ENCODE results near the gene PRKN.

The PRKN gene

GRCh38 chr6:161389756-161390155 lies 1337.8 kb downstream of the PRKN start:
- DNase-seq, result no peak

GRCh38 chr6:161383951-161384350 lies 1343.6 kb downstream of the PRKN start:
- DNase-seq, result no peak

DNA sequence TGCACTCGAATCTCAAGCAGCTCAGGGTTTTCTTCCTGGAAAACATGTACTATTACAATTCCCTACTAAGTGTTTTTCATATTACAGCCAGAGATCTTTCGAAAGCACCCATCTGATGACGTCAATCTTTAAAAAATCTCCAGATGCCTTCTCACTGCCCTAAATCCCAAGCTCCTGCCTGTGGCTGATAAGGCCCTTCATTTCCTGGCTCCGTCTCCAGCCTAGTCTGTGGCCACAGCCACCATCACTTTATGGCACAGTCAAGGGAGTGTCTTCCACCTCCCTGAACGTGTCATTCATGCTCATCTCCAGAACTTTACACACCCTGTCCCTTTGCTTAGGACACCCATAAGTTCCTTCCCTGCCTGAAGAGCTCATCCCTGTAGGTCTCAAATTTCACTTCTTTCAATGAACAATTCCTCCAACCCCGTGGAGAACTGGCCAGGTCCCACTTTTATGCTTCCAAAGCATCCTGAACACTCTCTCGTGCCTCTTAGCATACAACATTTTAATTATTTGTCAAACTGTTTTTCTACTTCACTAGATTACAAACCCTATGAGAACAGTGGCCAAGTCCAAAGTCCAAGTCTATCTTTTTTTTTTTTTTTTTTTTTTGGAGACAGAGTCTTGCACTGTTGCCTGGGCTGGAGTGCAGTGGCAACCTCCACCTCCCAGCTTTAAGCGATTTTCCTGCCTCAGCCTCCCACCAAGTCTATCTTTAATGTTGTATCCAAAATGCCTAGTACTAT lies 1347.6 kb downstream of the PRKN start:
- DNase-seq, result no peak

DNA sequence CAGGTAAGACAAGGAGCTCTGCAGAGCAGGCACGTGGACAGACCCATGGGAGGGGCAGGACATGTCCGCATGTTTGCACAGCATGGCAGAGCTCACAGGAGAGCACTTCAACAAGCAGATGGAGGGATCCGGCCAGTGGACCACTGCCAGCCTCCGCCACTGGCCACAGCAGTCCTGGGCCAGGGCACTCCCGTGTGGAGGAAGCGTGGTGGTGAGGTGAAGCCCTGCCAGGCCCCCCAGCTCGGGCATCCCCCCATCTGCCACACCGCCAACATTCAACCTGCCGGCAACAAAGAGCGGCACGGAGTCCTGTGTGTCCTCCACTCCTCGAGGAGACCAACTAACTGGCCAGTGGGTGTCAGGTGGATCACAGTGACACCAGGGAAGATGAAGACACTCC lies 1349.5 kb downstream of the PRKN start:
- no peak for DNase-seq

DNA sequence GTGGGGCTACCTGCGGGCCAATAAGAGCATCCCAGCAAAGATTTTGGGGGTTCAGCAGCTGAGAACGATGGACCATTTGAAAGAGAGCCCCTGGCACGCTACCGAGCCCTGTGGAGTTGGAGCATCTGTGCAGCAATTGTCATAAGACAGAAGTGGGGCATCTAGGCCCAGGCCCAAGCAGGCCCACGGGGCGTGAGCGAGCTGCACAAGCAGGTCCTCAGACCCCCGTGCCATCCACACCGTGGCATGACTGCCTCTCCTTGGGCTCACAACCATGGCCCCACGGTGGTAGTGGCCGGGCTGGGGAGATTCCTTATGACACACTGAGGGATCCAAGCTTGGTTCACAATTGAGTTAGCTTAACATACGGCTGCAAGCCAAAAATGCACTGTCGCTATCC lies 1350.5 kb downstream of the PRKN start:
- no peak for DNase-seq

DNA sequence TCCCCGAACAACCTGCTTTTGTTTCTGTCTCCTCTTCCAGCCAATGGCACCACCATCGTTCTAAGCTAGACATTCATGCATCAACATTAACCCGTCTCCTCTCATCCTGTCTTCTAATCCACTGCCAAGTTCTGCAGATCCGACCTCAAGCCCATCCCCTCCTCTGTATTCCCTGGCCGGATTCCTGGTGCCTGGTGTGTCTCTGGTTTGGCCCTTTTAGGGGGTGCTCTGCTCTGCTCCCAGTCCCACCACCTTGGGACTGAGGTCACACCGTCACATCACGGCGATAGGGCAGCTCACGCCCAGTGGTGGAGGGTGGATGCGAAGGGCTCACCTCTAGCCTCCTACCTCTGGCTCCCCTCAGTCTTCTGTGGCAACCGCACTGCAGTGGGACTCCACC lies 1351.2 kb downstream of the PRKN start:
- DNase-seq, result no peak

DNA sequence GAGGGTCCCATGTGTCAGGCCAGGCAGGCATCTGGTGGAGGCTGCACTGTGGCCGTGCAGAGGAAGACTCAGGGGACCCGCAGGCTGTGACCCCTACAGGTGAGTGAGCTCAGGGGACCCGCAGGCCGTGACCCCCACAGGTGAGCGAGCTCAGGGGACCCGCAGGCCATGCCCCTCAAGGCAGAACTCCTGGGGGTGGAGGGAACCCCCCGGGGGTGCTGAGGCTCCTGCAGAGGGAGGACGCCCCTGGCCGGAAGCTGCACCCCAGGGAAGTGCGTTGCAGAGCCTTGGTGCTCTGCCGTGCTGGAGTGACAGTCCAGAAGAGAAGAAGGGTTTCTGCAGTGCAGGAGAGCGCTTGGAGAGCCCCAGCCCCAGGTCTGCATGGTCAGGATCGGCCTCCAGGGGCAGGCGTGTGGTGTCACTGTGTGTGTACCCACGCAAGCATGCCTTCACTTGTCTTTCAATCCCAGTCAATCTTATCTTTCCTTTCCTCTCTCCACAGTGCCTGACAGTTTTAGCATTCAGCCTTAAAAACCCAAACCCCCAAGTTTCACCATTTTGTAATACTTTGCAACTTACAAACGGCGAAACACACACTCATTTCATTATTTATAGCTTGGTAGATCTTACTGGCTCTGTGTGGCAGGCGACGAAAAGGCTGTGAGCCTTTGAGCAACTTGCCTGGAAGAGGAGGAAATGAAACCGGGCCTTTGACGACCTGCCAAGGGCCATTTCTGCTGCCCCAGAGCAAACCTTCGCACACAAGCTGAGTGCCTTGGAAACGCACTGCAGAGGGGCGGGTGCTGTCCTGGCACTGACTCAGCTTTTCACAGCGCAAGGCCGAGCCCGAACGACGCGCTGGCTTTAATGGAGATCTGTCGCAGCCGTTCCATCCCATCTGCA lies 1352.3 kb downstream of the PRKN start:
- peak; percentile 51 for DNase-seq

DNA sequence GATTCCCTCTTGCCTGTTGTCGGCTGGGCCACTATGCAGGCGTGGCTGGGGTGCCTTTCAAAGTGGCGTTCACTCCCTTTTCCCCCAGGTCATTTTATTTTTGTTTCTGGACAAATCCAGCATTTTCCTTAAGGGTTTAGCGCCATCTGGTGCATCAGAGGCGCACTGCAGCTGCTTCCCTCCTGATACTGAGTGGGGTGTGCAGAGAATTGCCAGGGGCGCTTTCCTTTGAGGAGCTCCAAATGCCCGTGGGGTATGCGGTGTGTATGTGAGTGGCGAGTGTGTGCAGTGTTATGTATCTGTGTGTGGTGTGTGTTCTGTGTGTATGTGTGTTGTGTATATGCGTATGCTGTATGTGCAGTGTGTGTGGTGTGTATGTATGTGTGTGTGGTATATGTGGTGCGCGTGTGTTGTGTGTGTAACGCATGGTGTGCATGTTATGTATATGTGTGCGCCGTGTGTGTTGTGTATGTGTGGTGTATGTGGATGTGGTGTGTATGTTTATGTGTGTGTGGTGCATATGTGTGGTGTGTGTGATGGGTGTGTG lies 1353.6 kb downstream of the PRKN start:
- DNase-seq, result peak; percentile 15

DNA sequence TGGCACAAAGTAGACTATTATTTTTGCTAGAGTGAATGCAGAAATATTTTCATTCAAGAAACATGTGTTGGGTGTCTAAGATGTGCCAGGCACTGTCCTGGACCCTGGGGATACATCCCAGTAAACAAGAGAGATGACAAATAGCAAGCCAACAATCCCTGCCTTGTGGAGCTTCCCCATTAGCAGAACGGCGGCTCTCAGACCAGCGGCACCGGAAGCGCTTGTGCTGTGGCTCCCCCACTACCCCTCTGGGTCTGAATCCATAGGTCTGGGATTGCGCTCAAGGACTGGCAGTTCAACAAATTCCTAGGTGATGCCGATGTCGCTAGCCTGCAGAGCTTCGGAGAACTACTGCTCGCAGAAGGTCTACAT lies 1355.2 kb downstream of the PRKN start:
- no peak for DNase-seq

DNA sequence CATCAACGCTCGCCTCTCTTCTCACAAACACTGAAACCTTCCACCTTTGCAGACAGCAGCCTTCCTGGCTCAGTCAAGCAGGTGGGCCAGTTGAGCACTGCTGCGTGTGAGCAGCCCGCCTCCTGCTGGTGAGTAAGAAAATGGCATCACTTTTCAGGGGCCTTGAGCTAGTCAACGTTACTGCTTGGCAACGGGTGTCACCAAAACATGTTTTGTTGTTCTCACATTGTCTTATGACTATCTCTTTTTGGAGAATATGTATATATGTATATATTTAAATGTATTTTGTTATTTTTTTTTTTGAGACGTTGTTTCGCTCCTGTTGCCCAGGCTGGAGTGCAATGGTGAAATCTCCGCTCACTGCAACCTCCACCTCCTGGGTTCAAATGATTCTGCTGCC lies 1356.7 kb downstream of the PRKN start:
- peak; percentile 48 for DNase-seq

DNA sequence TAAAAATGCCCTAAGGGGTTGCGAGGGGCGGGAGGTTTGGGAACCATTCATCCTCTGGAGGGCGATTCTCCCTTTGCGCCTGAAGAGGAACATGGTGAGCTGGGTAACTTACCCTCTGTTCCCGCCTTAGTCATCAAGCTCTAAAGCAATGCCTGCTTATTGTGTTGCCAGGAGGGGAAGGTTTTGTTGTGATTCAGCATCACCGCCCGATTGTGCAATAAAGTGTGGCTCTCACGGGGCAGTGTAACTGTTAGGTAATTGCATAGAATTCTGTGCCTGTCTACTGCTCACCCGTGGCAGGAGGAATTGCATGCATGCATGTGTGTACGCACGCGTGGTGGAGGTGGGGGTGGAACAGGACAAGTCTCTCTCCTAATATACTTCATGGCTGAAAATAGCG lies 1358.2 kb downstream of the PRKN start:
- DNase-seq, result no peak

GRCh38 chr6:161368514-161368913 lies 1359.1 kb downstream of the PRKN start:
- no peak for DNase-seq

GRCh38 chr6:161367472-161367871 lies 1360.1 kb downstream of the PRKN start:
- no peak for DNase-seq

DNA sequence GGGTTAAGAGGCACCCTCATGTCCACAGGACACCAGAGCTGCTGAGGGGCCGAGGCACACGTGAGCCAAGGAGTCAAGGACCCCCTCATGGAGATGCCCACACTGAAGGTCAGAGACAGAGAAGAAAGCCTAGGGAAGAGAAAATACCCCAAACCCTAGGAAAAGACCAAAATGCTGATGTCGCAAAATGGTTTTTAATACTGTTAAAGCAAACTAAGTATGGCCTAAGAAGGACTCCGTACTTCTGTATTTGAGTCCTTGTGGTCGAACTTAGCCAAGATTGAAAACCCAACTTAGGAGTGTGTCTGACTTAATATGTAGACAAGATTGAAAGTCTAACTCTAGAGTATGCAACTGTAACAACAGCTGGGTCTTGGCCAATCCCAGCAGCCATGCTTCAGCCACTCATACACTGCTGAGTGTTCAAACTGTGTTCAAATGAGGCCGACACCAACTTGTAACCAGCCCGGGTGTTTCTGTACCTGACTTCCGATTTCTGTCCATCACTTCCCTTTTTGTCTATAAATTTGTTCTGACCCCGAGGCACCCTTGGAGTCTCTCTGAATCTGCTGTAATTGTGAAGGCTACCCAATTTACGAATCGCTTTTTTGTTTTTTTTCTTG lies 1361.2 kb downstream of the PRKN start:
- DNase-seq, result no peak

GRCh38 chr6:161365633-161366032 lies 1361.9 kb downstream of the PRKN start:
- no peak for DNase-seq

GRCh38 chr6:161363286-161363685 lies 1364.3 kb downstream of the PRKN start:
- DNase-seq, result no peak

DNA sequence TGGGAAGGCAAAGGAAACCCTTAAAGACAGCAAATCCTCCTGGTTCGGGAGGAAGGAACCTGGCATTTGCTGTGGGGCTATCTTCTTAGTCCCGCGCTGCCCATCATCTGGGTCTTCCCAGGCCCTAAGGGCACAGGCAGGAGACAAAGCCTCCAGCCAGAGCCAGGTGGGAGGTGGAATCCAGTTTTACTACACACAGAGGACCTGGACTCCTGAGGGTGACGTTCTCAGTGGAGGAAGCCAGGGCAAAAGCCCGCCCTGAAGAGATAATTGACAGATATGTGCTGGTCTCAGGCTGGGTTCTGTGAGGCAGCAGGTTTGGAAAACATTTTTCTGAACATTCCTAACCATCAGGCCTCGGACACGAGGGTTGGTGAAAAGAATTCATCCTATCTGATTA lies 1365.3 kb downstream of the PRKN start:
- DNase-seq, result no peak

DNA sequence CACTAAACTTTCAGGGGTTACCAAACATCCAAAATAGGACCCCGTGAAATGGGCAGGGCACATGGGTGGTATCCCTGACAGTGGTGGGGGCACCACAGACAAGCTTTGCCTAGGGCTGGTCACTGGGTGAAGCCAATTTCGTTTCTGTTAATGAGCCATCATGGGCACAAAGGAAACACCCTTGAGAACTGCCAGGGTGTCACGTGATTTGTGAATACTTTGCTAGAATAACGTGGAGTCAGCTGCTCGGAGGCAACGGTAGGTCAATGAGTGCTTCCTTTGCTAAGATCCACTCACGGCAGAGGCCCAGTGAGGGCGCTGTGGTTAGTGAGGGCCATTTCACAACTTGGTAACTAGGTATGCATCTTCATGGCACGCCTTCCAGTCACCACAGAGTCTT lies 1366.0 kb downstream of the PRKN start:
- DNase-seq, result no peak

- no peak for DNase-seq
Measured at GRCh38 chr6:161360520-161360919, 1367.0 kb downstream of the PRKN start.

- DNase-seq, result no peak
Measured at GRCh38 chr6:161359618-161359945, 1368.0 kb downstream of the PRKN start.

DNA sequence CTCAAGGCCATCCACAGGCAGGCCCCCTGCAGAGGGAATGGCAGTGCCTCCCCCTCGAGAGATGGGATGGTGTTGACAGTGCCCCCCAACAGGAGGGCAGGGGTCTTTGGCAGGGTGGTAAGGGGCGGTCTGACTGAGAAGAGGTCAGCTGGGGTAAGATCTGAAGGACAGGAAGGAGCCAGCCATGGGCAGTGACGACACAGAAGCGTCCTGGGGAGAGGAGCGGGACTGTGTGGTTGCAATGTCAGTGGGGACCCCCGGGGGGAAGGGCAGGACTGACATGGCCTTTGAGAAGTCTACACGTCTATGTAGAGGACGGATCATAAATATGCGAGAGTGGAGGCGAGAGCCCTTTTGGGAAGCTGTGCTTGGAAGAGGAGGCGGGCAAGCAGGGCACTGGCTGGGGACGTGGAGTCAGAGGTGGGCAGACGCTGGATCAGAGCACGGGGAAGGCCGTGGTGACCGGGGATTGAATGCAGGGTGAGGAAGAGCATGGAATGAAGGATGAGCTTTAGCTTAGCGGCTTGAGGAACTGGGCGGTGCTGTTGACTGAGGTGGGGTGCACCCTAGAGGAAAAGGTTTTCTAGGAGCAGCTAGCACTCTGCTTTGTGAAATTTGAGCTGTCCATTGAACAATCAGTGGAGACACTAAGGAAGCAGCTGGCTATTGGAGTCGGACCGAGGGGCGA lies 1371.3 kb downstream of the PRKN start:
- no peak for DNase-seq

DNA sequence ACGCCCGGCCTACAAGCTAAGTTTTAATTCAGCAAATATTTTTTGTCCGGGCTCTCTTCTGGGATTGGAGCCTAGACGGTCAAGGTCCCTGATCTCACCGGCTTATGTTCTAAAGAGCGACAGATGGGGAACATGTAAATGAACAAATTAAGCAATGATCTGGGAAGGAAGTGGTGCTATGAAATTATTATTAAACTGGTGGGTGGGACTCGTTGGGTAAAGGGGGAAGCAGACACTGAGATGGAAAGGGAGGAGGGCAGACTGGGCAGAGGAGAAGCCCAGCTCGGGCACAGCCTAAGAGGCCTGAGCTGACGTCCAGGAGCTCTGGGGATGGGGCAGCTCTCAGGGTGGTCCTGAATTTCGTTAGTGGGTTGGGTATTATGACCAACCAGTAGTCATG lies 1371.9 kb downstream of the PRKN start:
- DNase-seq, result no peak

- DNase-seq, result no peak
Measured at GRCh38 chr6:161354956-161355355, 1372.6 kb downstream of the PRKN start.
